HepG2 (cell line): ENCODE measurements around the gene LIMA1. TPM values are rescaled to one million over a fixed set of nuclear protein-coding genes. Genes with fewer than 3 reads are reported as not detected.
A peak's percentile ranks its signal among the peaks of the same experiment; 100 is the strongest.

Experiments used
- ATAC-seq: fragments of 200-7000 bp; cut with Tn5 transposase; 3 replicates; pipeline ENCODE4 v1.9.1; 2020; ENCODE audit warnings: mild to moderate bottlenecking, moderate library complexity
- BruUV-seq: library from RNA; stranded (reverse); fragments of 400-500 nt; replicated peaks from 2 replicates; lab custom pipeline; 2021; lab: Mats Ljungman, UMichigan
- CTCF ChIA-PET: fragments of 300-600 bp; formaldehyde crosslinking; extraction: SDS; loops from one replicate; lab custom pipeline; 2021; ENCODE audit warnings: low total read pairs, inconsistent platforms, low intra/inter-chr PET ratio; lab: Yijun Ruan, JAX
- POLR2A ChIA-PET: fragments of 350-600 bp; sonication (Branson Sonifier 250); formaldehyde crosslinking; loops from one replicate; lab custom pipeline; 2020; ENCODE audit warnings: antibody characterized with exemption, inconsistent platforms; lab: Yijun Ruan, JAX
- DNase-seq: peaks from one replicate; pipeline ENCODE4 v3.0.0-alpha.2; 2015; ENCODE audit warnings: low spot score
- FAIRE-seq: peaks from 3 replicates; lab custom pipeline; 2011; peaks lifted over from hg19 to GRCh38; lab: Jason Lieb, UNC
- H2AFZ ChIP-seq: one replicate; pipeline ENCODE4 v1.6.1; 2011; ENCODE audit warnings: low read length, inconsistent platforms
- H3K27ac ChIP-seq: fragments of 300-600 bp; 3 replicates; pipeline ENCODE4 v1.8.0; 2011; ENCODE audit warnings: mixed run types, mild to moderate bottlenecking, mixed read lengths, low read length, inconsistent platforms; ENCODE audit not compliant: insufficient read depth; ENCODE audit errors: extremely low read length
- H3K27me3 ChIP-seq, 2 experiments: fragments of 200-600 bp in 1 of 2; 2 replicates in 1 of 2; 3 replicates in 1 of 2; pipeline versions ENCODE4 v1.6.0 to v1.8.0; 2011; ENCODE audit warnings: low read length in 2 of 2, mild to moderate bottlenecking in 2 of 2, moderate library complexity in 2 of 2, inconsistent platforms in 1 of 2; ENCODE audit not compliant: insufficient read depth in 2 of 2, control insufficient read depth in 1 of 2
- H3K36me3 ChIP-seq, 2 experiments: fragments of 200-600 bp in 1 of 2; replicated peaks in 1 of 2; 2 replicates in 1 of 2; 3 replicates in 1 of 2; pipeline versions ENCODE4 v1.5.1 to v1.8.0; 2011; ENCODE audit warnings: low read length in 2 of 2, inconsistent platforms in 1 of 2; ENCODE audit not compliant: insufficient read depth in 2 of 2, control insufficient read depth in 1 of 2
- H3K4me1 ChIP-seq: 2 replicates; pipeline ENCODE4 v1.5.1; 2012; ENCODE audit warnings: low read length, inconsistent platforms; ENCODE audit not compliant: insufficient read depth
- H3K4me2 ChIP-seq: 2 replicates; pipeline ENCODE4 v1.6.0; 2011; ENCODE audit warnings: low read depth, low read length, inconsistent platforms
- H3K4me3 ChIP-seq, 3 experiments: fragments of 200-600 bp in 1 of 3; sonication (generic), shearing (Covaris generic) in 1 of 3; replicated peaks in 1 of 3; 2 replicates each; pipeline ENCODE4 v1.5.1; 2011 to 2016; ENCODE audit warnings: low read length in 3 of 3, inconsistent platforms in 2 of 3, low read depth in 2 of 3, mild to moderate bottlenecking in 2 of 3, control low read depth in 1 of 3, mixed read lengths in 1 of 3; ENCODE audit not compliant: insufficient read depth in 1 of 3
- H3K79me2 ChIP-seq: one replicate; pipeline ENCODE4 v1.6.1; 2011; ENCODE audit warnings: low read length, inconsistent platforms; ENCODE audit not compliant: insufficient read depth
- H3K9ac ChIP-seq: 2 replicates; pipeline ENCODE4 v1.6.0; 2011; ENCODE audit warnings: mild to moderate bottlenecking, low read depth, low read length, inconsistent platforms; ENCODE audit not compliant: insufficient read depth
- H3K9me3 ChIP-seq: 2 replicates; pipeline ENCODE4 v1.5.1; 2012; ENCODE audit warnings: mild to moderate bottlenecking, low read length
- H4K20me1 ChIP-seq: 2 replicates; pipeline ENCODE4 v1.6.0; 2011; ENCODE audit warnings: inconsistent platforms, mild to moderate bottlenecking, low read length, moderate library complexity; ENCODE audit not compliant: insufficient read depth
- ARID4A ChIP-seq: sonication (generic); formaldehyde crosslinking; IDR thresholded peaks from 2 replicates; pipeline ENCODE4 v1.5.0; 2020; ENCODE audit warnings: mild to moderate bottlenecking, missing genetic modification reagents, borderline replicate concordance
- E2F5 ChIP-seq: sonication (generic); formaldehyde crosslinking; conservative IDR thresholded peaks from 2 replicates; pipeline ENCODE4 v1.4.0; 2020; ENCODE audit warnings: missing genetic modification reagents
- EZH2 ChIP-seq: conservative IDR thresholded peaks from 2 replicates; pipeline ENCODE4 v1.6.1; 2012; ENCODE audit warnings: mild to moderate bottlenecking, low read depth, low read length, moderate library complexity
- GATA4 ChIP-seq: sonication (generic); IDR thresholded peaks from 2 replicates; pipeline ENCODE4 v1.6.1; 2016; ENCODE audit warnings: antibody characterized with exemption, low read depth, borderline replicate concordance
- LCORL ChIP-seq, 2 experiments: fragments of 450-650 bp in 1 of 2; sonication (generic) in 1 of 2; formaldehyde crosslinking in 1 of 2; IDR thresholded peaks; 2 replicates each; pipeline versions ENCODE4 v1.5.0 to v1.6.1; 2017 to 2020; ENCODE audit warnings: antibody characterized with exemption in 1 of 2, missing genetic modification reagents in 1 of 2
- MAFF ChIP-seq: IDR thresholded peaks from 2 replicates; pipeline ENCODE4 v1.6.1; 2011; ENCODE audit warnings: low read depth, low read length, improper control_type of control experiment
- MAFK ChIP-seq, 2 experiments: IDR thresholded peaks in 1 of 2; conservative IDR thresholded peaks in 1 of 2; 2 replicates each; pipeline ENCODE4 v1.6.1; 2011; ENCODE audit warnings: improper control_type of control experiment in 2 of 2, low read length in 2 of 2
- MATR3 ChIP-seq: sonication (generic); formaldehyde crosslinking; IDR thresholded peaks from 2 replicates; pipeline ENCODE4 v1.4.0; 2020; ENCODE audit warnings: missing genetic modification reagents
- ZNF720 ChIP-seq: sonication (generic); formaldehyde crosslinking; IDR thresholded peaks from 2 replicates; pipeline ENCODE4 v1.4.0; 2020; ENCODE audit warnings: missing genetic modification reagents
- ZNF770 ChIP-seq: sonication (generic); formaldehyde crosslinking; IDR thresholded peaks from 2 replicates; pipeline ENCODE4 v1.5.0; 2020; ENCODE audit warnings: mild to moderate bottlenecking, missing genetic modification reagents
- ZNF775 ChIP-seq: sonication (generic); formaldehyde crosslinking; IDR thresholded peaks from 2 replicates; pipeline ENCODE4 v1.4.0; 2020; ENCODE audit warnings: missing genetic modification reagents, mild to moderate bottlenecking, moderate library complexity, borderline replicate concordance
- ZNF776 ChIP-seq: sonication (generic); formaldehyde crosslinking; IDR thresholded peaks from 2 replicates; pipeline ENCODE4 v1.4.0; 2020; ENCODE audit warnings: mild to moderate bottlenecking, missing genetic modification reagents
- WGBS: methylation state at CpG from one replicate; pipeline ENCODE4 v1.1.6; 2017; ENCODE audit warnings: low lambda C conversion rate; 5-methylcytosine and 5-hydroxymethylcytosine counted together
- in situ Hi-C: cut with HindIII; loops from 2 replicates; pipeline ENCODE4 v1.10.0; 2017; ENCODE audit warnings: low pct_unique_long_range_greater_than_20kb; ENCODE audit not compliant: extremely low pct_ligation_motif_present
- intact Hi-C: fragments of 100-400 bp; cut with micrococcal nuclease; formaldehyde crosslinking; loops from one replicate; pipeline ENCODE4 v1.10.0; 2022; ENCODE audit not compliant: unreplicated experiment
- polyA plus RNA-seq, 8 experiments: library from polyadenylated mRNA; depleted of rRNA in 3 of 8; stranded (reverse) in 7 of 8; unstranded in 1 of 8; fragments of >200 nt; fragmentation: Illumina TruSeq in 4 of 8; extraction: Trizol in 4 of 8; gene quantifications; 2 replicates each; pipeline versions ENCODE4 v1.2.1 to v1.2.3, GENCODE V29; 2011 to 2016; ENCODE audit warnings: low read depth in 4 of 8, missing spikeins in 1 of 8, mixed read lengths in 1 of 8; ENCODE audit not compliant: insufficient read depth in 1 of 8
- total RNA-seq, 5 experiments: library from RNA; depleted of rRNA; stranded (reverse); fragments of >200 nt; fragmentation: Illumina TruSeq; extraction: Trizol; gene quantifications; 2 replicates each; pipeline ENCODE4 v1.2.3, GENCODE V29; 2016; ENCODE audit warnings: low read depth in 1 of 5

Gene LIMA1
- total and polyA plus RNA-seq, 2 of the 13 experiments (the other 11 are each of a cell fraction or from before 2014, with no cell fraction given): 13.0 to 19.8 TPM

GRCh38 chr12:50214018-50214417, 69.3 kb downstream of the LIMA1 start:
- intact Hi-C loops (no loop called here), in situ Hi-C loops (no loop called here)
- ChIA-PET CTCF (no interaction called here), POLR2A (no interaction called here)
- no peaks in the 10 kb centered on the region for H3K4me1 ChIP-seq
- H3K27me3 ChIP-seq: no peaks in the 10 kb centered on the region
- DNase-seq: no peak
- H2AFZ ChIP-seq: no peak overlapping the region
- H3K4me3 ChIP-seq: no peak overlapping the region
- H3K9ac ChIP-seq: no peak overlapping the region
- no peaks in the 10 kb centered on the region for H3K79me2 ChIP-seq
- TF ChIP-seq MATR3 (CRISPR knock-in tag): no peak
- no peak for TF ChIP-seq E2F5 (CRISPR knock-in tag)
- TF ChIP-seq MAFK (conservative IDR thresholded peaks at IDR 0.05 in 1 of 2, IDR thresholded peaks at IDR 0.05 in 1 of 2; ENCODE audit: low read length in 2 of 2): peak; percentile 97 to 99
- TF ChIP-seq MAFF: peak; percentile 99
- no peak overlapping the region for H3K4me2 ChIP-seq
- BruUV-seq: no TSS peak
- WGBS: 63% methylated on average over 1 of the region's 1 CpG
- H4K20me1 ChIP-seq: no peaks in the 10 kb centered on the region
- no peaks in the 10 kb centered on the region for H3K9me3 ChIP-seq
- no peak overlapping the region for H3K27ac ChIP-seq
- no peak for ATAC-seq
- peaks cover 0 to 5% of the 10 kb centered on the region in 2 experiments; a peak in 1 of 5 replicates for H3K36me3 ChIP-seq
- no peak for FAIRE-seq

- no peaks in the 10 kb centered on the region for H4K20me1 ChIP-seq
- no peak overlapping the region for H3K27ac ChIP-seq
- no peaks in the 10 kb centered on the region for H3K79me2 ChIP-seq
- BruUV-seq: no TSS peak
- peaks cover 0 to 3% of the 10 kb centered on the region in 2 experiments; a peak in 1 of 5 replicates for H3K36me3 ChIP-seq
- ATAC-seq: no peak
- FAIRE-seq: no peak
- no peak overlapping the region for H2AFZ ChIP-seq
- H3K4me2 ChIP-seq: no peak overlapping the region
- H3K4me3 ChIP-seq: no peak overlapping the region
- in situ Hi-C loops (no loop called here), intact Hi-C loops (no loop called here)
- 96% methylated on average over 2 of the region's 2 CpGs for WGBS
- no peaks in the 10 kb centered on the region for H3K27me3 ChIP-seq
- H3K9me3 ChIP-seq: no peaks in the 10 kb centered on the region
- H3K9ac ChIP-seq: no peak overlapping the region
- DNase-seq: no peak
- CTCF ChIA-PET: no interaction called here
- H3K4me1 ChIP-seq: no peaks in the 10 kb centered on the region
- POLR2A ChIA-PET: no interaction called here
- no peak for TF ChIP-seq ZNF770 (CRISPR knock-in tag)
- no peak for TF ChIP-seq ZNF775 (CRISPR knock-in tag)
- TF ChIP-seq ARID4A (CRISPR knock-in tag): no peak
- no peak for TF ChIP-seq ZNF776 (CRISPR knock-in tag)
- TF ChIP-seq LCORL (IDR thresholded peaks at IDR 0.05): no peak
- TF ChIP-seq LCORL (CRISPR knock-in tag; IDR thresholded peaks at IDR 0.05): no peak
- TF ChIP-seq EZH2: no peak
- no peak for TF ChIP-seq GATA4
- no peak for TF ChIP-seq ZNF720 (CRISPR knock-in tag)
Measured at GRCh38 chr12:50213439-50213838, 69.9 kb downstream of the LIMA1 start.
